ENCODE measurements around the gene VPS52.

DNA sequence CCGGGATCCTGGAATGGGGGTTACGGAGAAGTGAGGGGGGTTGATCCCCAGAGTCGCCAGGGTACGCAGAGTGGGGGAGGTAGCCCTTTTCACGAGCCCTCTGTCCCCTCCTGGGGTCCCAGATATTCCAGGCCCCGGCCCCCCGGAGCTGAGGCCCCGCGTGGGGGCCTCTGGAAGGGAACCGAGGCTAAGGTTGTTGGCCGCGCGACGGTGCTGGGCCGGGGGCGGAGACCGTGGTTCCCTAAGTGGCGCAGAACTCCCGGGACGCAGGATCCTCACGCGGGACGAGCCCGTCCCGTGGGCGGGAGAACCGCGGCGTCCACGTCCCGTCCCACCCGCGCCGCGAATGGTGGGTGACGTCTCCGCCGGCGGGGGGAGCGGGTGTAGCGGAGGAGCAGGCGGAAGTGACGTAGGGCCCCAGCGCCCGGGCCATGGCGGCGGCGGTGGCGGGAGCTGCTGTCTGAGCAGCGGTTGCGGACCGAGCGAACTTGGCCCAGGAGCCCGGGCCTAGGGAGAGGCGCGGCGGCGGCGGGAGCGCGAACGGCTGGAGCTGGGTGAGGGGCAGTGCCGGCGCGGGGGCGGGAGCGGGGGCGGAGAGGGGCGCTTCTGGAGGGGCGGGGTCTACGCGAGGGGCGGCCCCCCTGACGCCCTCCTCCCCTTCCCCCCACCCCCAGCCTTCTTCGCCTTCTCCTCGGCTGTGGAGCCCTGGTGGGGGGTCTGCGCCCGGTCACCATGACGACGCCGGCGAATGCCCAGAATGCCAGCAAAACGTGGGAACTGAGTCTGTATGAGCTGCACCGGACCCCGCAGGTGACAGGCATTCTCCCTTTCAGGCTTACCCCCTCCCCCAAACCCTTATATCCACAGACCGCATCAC, 63.3 kb downstream of the VPS52 start, which contains the start of gene RING1:
- TF ChIP-seq, protein P1, sequence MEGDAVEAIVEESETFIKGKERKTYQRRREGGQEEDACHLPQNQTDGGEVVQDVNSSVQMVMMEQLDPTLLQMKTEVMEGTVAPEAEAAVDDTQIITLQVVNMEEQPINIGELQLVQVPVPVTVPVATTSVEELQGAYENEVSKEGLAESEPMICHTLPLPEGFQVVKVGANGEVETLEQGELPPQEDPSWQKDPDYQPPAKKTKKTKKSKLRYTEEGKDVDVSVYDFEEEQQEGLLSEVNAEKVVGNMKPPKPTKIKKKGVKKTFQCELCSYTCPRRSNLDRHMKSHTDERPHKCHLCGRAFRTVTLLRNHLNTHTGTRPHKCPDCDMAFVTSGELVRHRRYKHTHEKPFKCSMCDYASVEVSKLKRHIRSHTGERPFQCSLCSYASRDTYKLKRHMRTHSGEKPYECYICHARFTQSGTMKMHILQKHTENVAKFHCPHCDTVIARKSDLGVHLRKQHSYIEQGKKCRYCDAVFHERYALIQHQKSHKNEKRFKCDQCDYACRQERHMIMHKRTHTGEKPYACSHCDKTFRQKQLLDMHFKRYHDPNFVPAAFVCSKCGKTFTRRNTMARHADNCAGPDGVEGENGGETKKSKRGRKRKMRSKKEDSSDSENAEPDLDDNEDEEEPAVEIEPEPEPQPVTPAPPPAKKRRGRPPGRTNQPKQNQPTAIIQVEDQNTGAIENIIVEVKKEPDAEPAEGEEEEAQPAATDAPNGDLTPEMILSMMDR (IDR thresholded peaks at IDR 0.05) = no peak
- peak; percentile 89 to 91 for TF ChIP-seq POLR2A (IDR thresholded peaks at IDR 0.05)
